HG02981 (cell line): ENCODE results near the gene MORN1.

Source experiments
- ATAC-seq: cut with Tn5 transposase; IDR thresholded peaks from one replicate; pipeline ENCODE4 v1.9.1; 2021; ENCODE audit warnings: mild to moderate bottlenecking, moderate library complexity; ENCODE audit not compliant: unreplicated experiment

The MORN1 gene

GRCh38 chr1:2388004-2388913, 3.1 kb downstream of the MORN1 start:
- no peak for ATAC-seq

GRCh38 chr1:2386636-2387611, 4.4 kb downstream of the MORN1 start:
- no peak for ATAC-seq

GRCh38 chr1:2385606-2386280, 5.6 kb downstream of the MORN1 start:
- ATAC-seq = no peak

- no peak for ATAC-seq
Measured at GRCh38 chr1:2384941-2385481, 6.3 kb downstream of the MORN1 start.

- ATAC-seq = no peak
Measured at GRCh38 chr1:2384130-2384860, 7.1 kb downstream of the MORN1 start.

GRCh38 chr1:2383576-2383975, 7.8 kb downstream of the MORN1 start:
- no peak for ATAC-seq

- ATAC-seq = no peak
Measured at GRCh38 chr1:2382621-2383361, 8.6 kb downstream of the MORN1 start.

- ATAC-seq = peak; percentile 64
Measured at GRCh38 chr1:2381741-2382620, 9.4 kb downstream of the MORN1 start.

GRCh38 chr1:2380816-2381591, 10.3 kb downstream of the MORN1 start:
- no peak for ATAC-seq

GRCh38 chr1:2379733-2380404, 11.5 kb downstream of the MORN1 start:
- no peak for ATAC-seq

GRCh38 chr1:2378956-2379732, 12.2 kb downstream of the MORN1 start:
- no peak for ATAC-seq

- no peak for ATAC-seq
Measured at GRCh38 chr1:2378441-2378851, 12.9 kb downstream of the MORN1 start.

- ATAC-seq = no peak
Measured at GRCh38 chr1:2377751-2378440, 13.5 kb downstream of the MORN1 start.

GRCh38 chr1:2376931-2377672, 14.3 kb downstream of the MORN1 start:
- ATAC-seq = no peak

- ATAC-seq = no peak
Measured at GRCh38 chr1:2376261-2376741, 15.1 kb downstream of the MORN1 start.
